Nephron (organoid): ENCODE data around the gene MTFP1.

ENCODE experiments used
- H3K27ac Mint-ChIP-seq, 3 experiments: 2 replicates each; pipeline ENCODE4 v1.8.0; 2020; ENCODE audit warnings: mixed read lengths in 3 of 3, mild to moderate bottlenecking in 2 of 3, moderate library complexity in 1 of 3
- H3K27me3 Mint-ChIP-seq: 2 replicates; pipeline ENCODE4 v1.8.0; 2021; ENCODE audit warnings: low read depth, mild to moderate bottlenecking, moderate library complexity, mixed read lengths
- H3K36me3 Mint-ChIP-seq: 2 replicates; pipeline ENCODE4 v1.8.0; 2020; ENCODE audit warnings: low read depth, mixed read lengths
- H3K4me1 Mint-ChIP-seq: 2 replicates; pipeline ENCODE4 v1.8.0; 2020; ENCODE audit warnings: mixed read lengths
- H3K4me3 Mint-ChIP-seq, 3 experiments: 2 replicates each; pipeline ENCODE4 v1.8.0; 2020; ENCODE audit warnings: mild to moderate bottlenecking in 3 of 3, mixed read lengths in 3 of 3, moderate library complexity in 2 of 3
- H3K9me3 Mint-ChIP-seq: 2 replicates; pipeline ENCODE4 v1.8.0; 2020; ENCODE audit warnings: mixed read lengths
- TF ChIP-seq, protein P1 (sequence below), 3 experiments: fragments of 200-600 bp; sonication (generic); IDR thresholded peaks; one replicate each; pipeline ENCODE4 v1.5.0; 2021; ENCODE audit warnings: antibody characterized with exemption in 3 of 3; ENCODE audit not compliant: unreplicated experiment in 3 of 3

Gene MTFP1

DNA sequence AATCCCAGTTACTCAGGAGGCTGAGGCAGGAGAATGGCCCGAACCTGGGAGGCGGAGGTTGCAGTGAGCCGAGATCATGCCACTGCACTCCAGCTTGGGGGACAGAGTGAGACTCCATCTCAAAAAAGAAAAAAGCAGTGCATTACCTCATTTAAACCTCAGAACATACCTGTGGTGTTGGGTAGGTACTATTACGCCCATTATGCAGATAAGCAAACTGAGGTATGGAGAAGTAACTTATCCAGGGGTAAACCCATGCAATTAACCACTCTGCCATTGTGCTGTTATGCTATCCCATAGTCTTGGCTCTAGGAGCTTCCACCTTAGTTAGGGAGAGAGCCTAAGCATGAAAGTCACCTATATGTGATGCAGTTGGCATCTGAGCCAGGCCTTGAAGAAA lies 48.6 kb downstream of the MTFP1 start:
- Mint-ChIP-seq H3K27ac (no peak overlapping the region), H3K27me3 (peaks cover 30% of the 10 kb centered on the region), H3K36me3 (no peaks in the 10 kb centered on the region), H3K4me3 (no peak overlapping the region), H3K4me1 (no peaks in the 10 kb centered on the region), H3K9me3 (no peaks in the 10 kb centered on the region)
- TF ChIP-seq, protein P1, sequence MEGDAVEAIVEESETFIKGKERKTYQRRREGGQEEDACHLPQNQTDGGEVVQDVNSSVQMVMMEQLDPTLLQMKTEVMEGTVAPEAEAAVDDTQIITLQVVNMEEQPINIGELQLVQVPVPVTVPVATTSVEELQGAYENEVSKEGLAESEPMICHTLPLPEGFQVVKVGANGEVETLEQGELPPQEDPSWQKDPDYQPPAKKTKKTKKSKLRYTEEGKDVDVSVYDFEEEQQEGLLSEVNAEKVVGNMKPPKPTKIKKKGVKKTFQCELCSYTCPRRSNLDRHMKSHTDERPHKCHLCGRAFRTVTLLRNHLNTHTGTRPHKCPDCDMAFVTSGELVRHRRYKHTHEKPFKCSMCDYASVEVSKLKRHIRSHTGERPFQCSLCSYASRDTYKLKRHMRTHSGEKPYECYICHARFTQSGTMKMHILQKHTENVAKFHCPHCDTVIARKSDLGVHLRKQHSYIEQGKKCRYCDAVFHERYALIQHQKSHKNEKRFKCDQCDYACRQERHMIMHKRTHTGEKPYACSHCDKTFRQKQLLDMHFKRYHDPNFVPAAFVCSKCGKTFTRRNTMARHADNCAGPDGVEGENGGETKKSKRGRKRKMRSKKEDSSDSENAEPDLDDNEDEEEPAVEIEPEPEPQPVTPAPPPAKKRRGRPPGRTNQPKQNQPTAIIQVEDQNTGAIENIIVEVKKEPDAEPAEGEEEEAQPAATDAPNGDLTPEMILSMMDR (IDR thresholded peaks at IDR 0.05; ENCODE audit: unreplicated experiment in 3 of 3) = no peak

DNA sequence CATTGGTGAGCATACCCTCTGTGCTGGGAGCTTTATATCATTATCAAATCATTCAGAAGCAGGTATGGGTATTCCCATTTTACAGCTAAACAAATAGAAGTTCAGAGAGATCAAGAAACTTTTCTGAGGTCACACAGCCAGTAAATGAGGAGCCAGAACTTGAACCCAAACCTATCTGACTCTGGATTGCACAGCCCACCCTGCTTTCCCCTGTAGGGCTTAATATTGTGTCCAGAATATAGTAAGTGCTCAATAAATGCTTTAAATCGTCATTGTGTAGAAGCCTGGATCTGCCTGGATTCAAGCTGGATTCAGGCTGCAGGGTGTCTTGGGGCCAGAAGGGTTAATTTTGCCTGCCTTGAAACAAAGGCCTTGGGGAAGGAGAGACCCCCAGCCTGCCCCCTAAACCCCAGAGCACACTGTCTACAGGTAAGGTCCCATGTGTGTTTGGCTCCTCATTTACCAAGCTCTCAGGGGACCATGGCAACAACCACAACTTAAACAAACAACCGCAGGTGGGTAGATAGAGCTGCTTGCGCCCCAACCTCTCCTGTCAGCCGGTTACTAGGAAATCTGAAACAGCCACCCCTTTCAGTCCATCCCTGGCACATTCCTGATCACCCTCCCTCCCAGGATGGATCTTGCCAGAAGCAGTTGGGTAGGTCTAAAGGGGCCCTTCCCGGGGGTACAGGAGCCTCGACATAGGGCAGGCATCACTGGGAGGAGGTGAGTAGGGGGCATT lies 49.3 kb downstream of the MTFP1 start:
- Mint-ChIP-seq H3K27me3 (peaks cover 28% of the 10 kb centered on the region), H3K9me3 (no peaks in the 10 kb centered on the region), H3K4me3 (no peak overlapping the region), H3K27ac (no peak overlapping the region), H3K4me1 (no peaks in the 10 kb centered on the region), H3K36me3 (no peaks in the 10 kb centered on the region)
- TF ChIP-seq, protein P1 (IDR thresholded peaks at IDR 0.05; ENCODE audit: unreplicated experiment in 3 of 3) = no peak
